K562 (cell line): ENCODE results near the gene SH2D4B. TPM values are rescaled to one million over a fixed set of nuclear protein-coding genes. Genes with fewer than 3 reads are reported as not detected.

ENCODE experiments used
- ATAC-seq: fragments of 200-7000 bp; cut with Tn5 transposase; 3 replicates; pipeline ENCODE4 v1.9.1; 2020; ENCODE audit warnings: moderate library complexity
- BruUV-seq: library from RNA; stranded (reverse); fragments of 400-500 nt; replicated peaks from 2 replicates; lab custom pipeline; 2021; lab: Mats Ljungman, UMichigan
- CTCF ChIA-PET: fragments of 300-600 bp; formaldehyde crosslinking; extraction: SDS; loops from one replicate; lab custom pipeline; 2021; ENCODE audit warnings: low intra/inter-chr PET ratio; lab: Yijun Ruan, JAX
- POLR2A ChIA-PET: fragments of 300-600, 350-650 bp; sonication (Branson Sonifier 250); formaldehyde crosslinking; extraction: SDS; loops from one replicate; lab custom pipeline; 2021; ENCODE audit warnings: antibody characterized with exemption, inconsistent platforms; lab: Yijun Ruan, JAX
- DNase-seq, 4 experiments: peaks; one replicate each; pipeline versions ENCODE4 v3.0.0 to v3.0.0-alpha.2; 2011 to 2018; ENCODE audit warnings: low spot score in 3 of 4, mixed read lengths in 3 of 4; ENCODE audit errors: extremely low read depth in 1 of 4
- FAIRE-seq: peaks from 2 replicates; lab custom pipeline; 2011; peaks lifted over from hg19 to GRCh38; lab: Jason Lieb, UNC
- H2AFZ ChIP-seq: 2 replicates; pipeline ENCODE4 v1.6.0; 2011; ENCODE audit warnings: low read depth, low read length, control low read depth, inconsistent platforms
- H3K27ac ChIP-seq: fragments of 200-600 bp; 3 replicates; pipeline ENCODE4 v1.8.0; 2011; ENCODE audit warnings: low read depth, mild to moderate bottlenecking, control low read depth, inconsistent platforms, low read length, moderate library complexity, mixed read lengths; ENCODE audit errors: extremely low read depth
- H3K27me3 ChIP-seq, 2 experiments: fragments of 300-600 bp in 1 of 2; 2 replicates in 1 of 2; 3 replicates in 1 of 2; pipeline versions ENCODE4 v1.6.0 to v1.8.0; 2011; ENCODE audit warnings: inconsistent platforms in 2 of 2, low read length in 2 of 2, mild to moderate bottlenecking in 1 of 2, mixed read lengths in 1 of 2, moderate library complexity in 1 of 2; ENCODE audit not compliant: control insufficient read depth in 2 of 2, insufficient read depth in 2 of 2
- H3K36me3 ChIP-seq: fragments of 300-600 bp; 3 replicates; pipeline ENCODE4 v1.8.0; 2011; ENCODE audit warnings: mild to moderate bottlenecking, low read length, inconsistent platforms; ENCODE audit not compliant: control insufficient read depth, insufficient read depth
- H3K4me1 ChIP-seq, 2 experiments: fragments of 200-600 bp in 1 of 2; replicated peaks in 1 of 2; 2 replicates in 1 of 2; 3 replicates in 1 of 2; pipeline versions ENCODE4 v1.5.1 to v1.8.0; 2011; ENCODE audit warnings: inconsistent platforms in 2 of 2, low read length in 2 of 2, mild to moderate bottlenecking in 1 of 2, mixed read lengths in 1 of 2, moderate library complexity in 1 of 2; ENCODE audit not compliant: control insufficient read depth in 2 of 2, insufficient read depth in 2 of 2
- H3K4me2 ChIP-seq: 2 replicates; pipeline ENCODE4 v1.6.1; 2011; ENCODE audit warnings: low read length, control low read depth, inconsistent platforms, mixed read lengths; ENCODE audit not compliant: insufficient read depth
- H3K4me3 ChIP-seq: fragments of 200-600 bp; sonication (generic), shearing (Covaris generic); 2 replicates; pipeline ENCODE4 v1.5.1; 2016; ENCODE audit warnings: control low read depth, inconsistent platforms
- H3K79me2 ChIP-seq: fragments of 200-600 bp; 3 replicates; pipeline ENCODE4 v1.8.0; 2011; ENCODE audit warnings: low read length, inconsistent platforms; ENCODE audit not compliant: control insufficient read depth, insufficient read depth
- H3K9ac ChIP-seq, 2 experiments: 2 replicates each; pipeline versions ENCODE4 v1.6.0 to v1.6.1; 2011; ENCODE audit warnings: low read depth in 2 of 2, low read length in 2 of 2, control low read depth in 1 of 2, inconsistent platforms in 1 of 2, mild to moderate bottlenecking in 1 of 2, mixed read lengths in 1 of 2; ENCODE audit not compliant: insufficient read depth in 1 of 2
- H3K9me1 ChIP-seq: one replicate; pipeline ENCODE4 v1.6.0; 2011; ENCODE audit warnings: inconsistent platforms, mild to moderate bottlenecking, low read length, moderate library complexity; ENCODE audit not compliant: control insufficient read depth, insufficient read depth
- H3K9me3 ChIP-seq: replicated peaks from 2 replicates; pipeline ENCODE4 v1.5.1; 2011; ENCODE audit warnings: low read depth, low read length, inconsistent platforms; ENCODE audit not compliant: control insufficient read depth, insufficient read depth
- H4K20me1 ChIP-seq: replicated peaks from 2 replicates; pipeline ENCODE4 v1.6.1; 2011; ENCODE audit warnings: low read length, inconsistent platforms, mixed read lengths; ENCODE audit not compliant: control insufficient read depth, insufficient read depth
- RREB1 ChIP-seq: fragments of 250-450 bp; sonication (Bioruptor Pico); IDR thresholded peaks from 2 replicates; pipeline ENCODE4 v1.4.0; 2020
- SPI1 ChIP-seq: IDR thresholded peaks from 2 replicates; pipeline ENCODE4 v1.6.1; 2011; ENCODE audit warnings: low read depth, low read length, control low read depth, borderline replicate concordance
- ZNF263 ChIP-seq: sonication (generic); formaldehyde crosslinking; IDR thresholded peaks from 2 replicates; pipeline ENCODE4 v1.8.0; 2022; ENCODE audit warnings: mild to moderate bottlenecking, missing genetic modification reagents, borderline replicate concordance
- WGBS: fragments of 100-300 bp; shearing (Covaris generic); methylation state at CpG from one replicate; pipeline ENCODE4 v1.1.6; 2016; ENCODE audit warnings: low coverage, mixed read lengths; ENCODE audit not compliant: insufficient coverage; ENCODE audit errors: missing lambda C conversion rate; 5-methylcytosine and 5-hydroxymethylcytosine counted together
- in situ Hi-C: fragments of 300-500 bp; cut with MboI; formaldehyde crosslinking; loops from 4 replicates; pipeline ENCODE4 v1.15.0; 2018; ENCODE audit warnings: inconsistent platforms, mixed read lengths
- intact Hi-C: fragments of 100-400 bp; cut with micrococcal nuclease; formaldehyde crosslinking; loops from 2 replicates; pipeline ENCODE4 v1.14.2; 2022
- polyA plus RNA-seq, 8 experiments: library from polyadenylated mRNA; depleted of rRNA in 4 of 8; stranded (reverse) in 5 of 8; unstranded in 3 of 8; fragments of >200 nt; fragmentation: Nextera tagmentation in 2 of 8; fragmentation: Illumina TruSeq in 1 of 8; extraction: Ambion mirVana in 2 of 8; extraction: Trizol in 1 of 8; gene quantifications; 2 replicates each; pipeline versions ENCODE4 v1.2.1 to v1.2.3, GENCODE V29; 2011 to 2014; ENCODE audit warnings: inconsistent platforms in 1 of 8, missing spikeins in 1 of 8
- total RNA-seq, 7 experiments: library from RNA; depleted of rRNA in 6 of 7; stranded (reverse); fragments of >200 nt in 6 of 7; fragmentation: Illumina TruSeq in 2 of 7; extraction: Trizol in 2 of 7; gene quantifications; 2 replicates each; pipeline versions ENCODE4 v1.2.1 to v1.2.3, GENCODE V29; 2011 to 2021; ENCODE audit warnings: low replicate concordance in 1 of 7

Gene SH2D4B
- total and polyA plus RNA-seq, 9 of the 15 experiments (the other 6 are each of a cell fraction or from before 2014, with no cell fraction given) = 0.03 to 0.14 (median 0.04) TPM; not detected in 4

DNA sequence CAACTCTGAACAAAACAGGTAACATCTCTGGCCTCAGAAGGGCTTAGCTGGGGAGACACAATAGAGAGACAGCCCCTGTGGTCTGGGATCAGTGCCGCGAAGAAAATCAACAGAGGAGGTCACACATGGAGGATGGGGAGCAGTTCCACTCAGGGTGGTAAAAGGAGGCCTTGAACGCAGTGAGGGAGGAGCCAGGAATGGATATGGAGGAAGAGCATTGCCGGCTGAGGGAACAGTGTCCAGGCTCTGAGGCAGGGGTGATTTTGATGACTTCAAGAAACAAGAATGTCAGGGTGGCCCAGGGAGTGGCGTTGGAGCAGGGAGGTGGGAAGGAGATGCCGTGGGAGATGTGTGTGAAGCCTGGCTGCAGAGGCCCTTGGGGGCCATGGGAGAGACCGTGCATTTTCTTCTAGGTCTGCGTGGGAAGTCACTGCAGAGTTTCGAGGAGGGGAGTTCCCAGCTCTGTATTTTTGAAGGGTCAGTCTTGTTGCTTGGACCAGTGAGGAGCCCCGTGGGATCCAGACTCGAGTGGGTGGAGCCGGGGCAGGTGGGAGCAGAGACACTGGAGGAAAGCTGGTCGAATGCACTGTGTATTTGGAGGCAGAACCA, 35.7 kb upstream of the SH2D4B start:
- no peaks in the 10 kb centered on the region for H3K27me3 ChIP-seq
- intact Hi-C loops (no loop called here), in situ Hi-C loops (loop anchor here (10.0 kb wide), 1 partner anchor 117 kb away; no protein-coding TSS in a partner anchor)
- 65% methylated on average over 13 of the region's 13 CpGs for WGBS
- peak overlapping the region in 1 of 2 experiments; percentile 9; a peak in 2 of 4 replicates for H3K9ac ChIP-seq
- H3K9me1 ChIP-seq = peaks cover 7% of the 10 kb centered on the region
- H2AFZ ChIP-seq = no peak overlapping the region
- ATAC-seq (no peak), FAIRE-seq (no peak), DNase-seq (no peak)
- H3K4me2 ChIP-seq = 0 out of 2 replicates have a peak overlapping the region, but pooled peaks have one; percentile 6
- BruUV-seq = no TSS peak
- ChIA-PET CTCF (no interaction called here), POLR2A (interaction anchor here (0.7 to 1.2 kb wide), 3 partner anchors 11 to 88 kb away, joined by 3 to 4 read pairs (median 3); no protein-coding TSS in a partner anchor)
- peaks cover 82 to 87% of the 10 kb centered on the region in 2 experiments for H3K4me1 ChIP-seq
- H3K4me3 ChIP-seq = no peak overlapping the region
- H3K79me2 ChIP-seq = peaks cover 94% of the 10 kb centered on the region
- peaks cover 60% of the 10 kb centered on the region for H3K36me3 ChIP-seq
- peaks cover under 1% of the 10 kb centered on the region; the same call in 1 of the 2 replicates for H3K9me3 ChIP-seq
- TF ChIP-seq RREB1 = no peak
- TF ChIP-seq ZNF263 (CRISPR knock-in tag) = peak; percentile 64; the same call in 1 of the 2 replicates
- TF ChIP-seq SPI1 = no peak
- H3K27ac ChIP-seq = no peak overlapping the region; the same call in 2 of the 3 replicates
- peaks cover 7% of the 10 kb centered on the region for H4K20me1 ChIP-seq
